Measurements from ENCODE around the gene NFKB1.
"Not testable (repeated sequence)": the region's sequence is repeated elsewhere in the genome, so short reads cannot be mapped to it uniquely, and the experiment has no call there.

NFKB1 gene, protein sequence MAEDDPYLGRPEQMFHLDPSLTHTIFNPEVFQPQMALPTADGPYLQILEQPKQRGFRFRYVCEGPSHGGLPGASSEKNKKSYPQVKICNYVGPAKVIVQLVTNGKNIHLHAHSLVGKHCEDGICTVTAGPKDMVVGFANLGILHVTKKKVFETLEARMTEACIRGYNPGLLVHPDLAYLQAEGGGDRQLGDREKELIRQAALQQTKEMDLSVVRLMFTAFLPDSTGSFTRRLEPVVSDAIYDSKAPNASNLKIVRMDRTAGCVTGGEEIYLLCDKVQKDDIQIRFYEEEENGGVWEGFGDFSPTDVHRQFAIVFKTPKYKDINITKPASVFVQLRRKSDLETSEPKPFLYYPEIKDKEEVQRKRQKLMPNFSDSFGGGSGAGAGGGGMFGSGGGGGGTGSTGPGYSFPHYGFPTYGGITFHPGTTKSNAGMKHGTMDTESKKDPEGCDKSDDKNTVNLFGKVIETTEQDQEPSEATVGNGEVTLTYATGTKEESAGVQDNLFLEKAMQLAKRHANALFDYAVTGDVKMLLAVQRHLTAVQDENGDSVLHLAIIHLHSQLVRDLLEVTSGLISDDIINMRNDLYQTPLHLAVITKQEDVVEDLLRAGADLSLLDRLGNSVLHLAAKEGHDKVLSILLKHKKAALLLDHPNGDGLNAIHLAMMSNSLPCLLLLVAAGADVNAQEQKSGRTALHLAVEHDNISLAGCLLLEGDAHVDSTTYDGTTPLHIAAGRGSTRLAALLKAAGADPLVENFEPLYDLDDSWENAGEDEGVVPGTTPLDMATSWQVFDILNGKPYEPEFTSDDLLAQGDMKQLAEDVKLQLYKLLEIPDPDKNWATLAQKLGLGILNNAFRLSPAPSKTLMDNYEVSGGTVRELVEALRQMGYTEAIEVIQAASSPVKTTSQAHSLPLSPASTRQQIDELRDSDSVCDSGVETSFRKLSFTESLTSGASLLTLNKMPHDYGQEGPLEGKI

DNA sequence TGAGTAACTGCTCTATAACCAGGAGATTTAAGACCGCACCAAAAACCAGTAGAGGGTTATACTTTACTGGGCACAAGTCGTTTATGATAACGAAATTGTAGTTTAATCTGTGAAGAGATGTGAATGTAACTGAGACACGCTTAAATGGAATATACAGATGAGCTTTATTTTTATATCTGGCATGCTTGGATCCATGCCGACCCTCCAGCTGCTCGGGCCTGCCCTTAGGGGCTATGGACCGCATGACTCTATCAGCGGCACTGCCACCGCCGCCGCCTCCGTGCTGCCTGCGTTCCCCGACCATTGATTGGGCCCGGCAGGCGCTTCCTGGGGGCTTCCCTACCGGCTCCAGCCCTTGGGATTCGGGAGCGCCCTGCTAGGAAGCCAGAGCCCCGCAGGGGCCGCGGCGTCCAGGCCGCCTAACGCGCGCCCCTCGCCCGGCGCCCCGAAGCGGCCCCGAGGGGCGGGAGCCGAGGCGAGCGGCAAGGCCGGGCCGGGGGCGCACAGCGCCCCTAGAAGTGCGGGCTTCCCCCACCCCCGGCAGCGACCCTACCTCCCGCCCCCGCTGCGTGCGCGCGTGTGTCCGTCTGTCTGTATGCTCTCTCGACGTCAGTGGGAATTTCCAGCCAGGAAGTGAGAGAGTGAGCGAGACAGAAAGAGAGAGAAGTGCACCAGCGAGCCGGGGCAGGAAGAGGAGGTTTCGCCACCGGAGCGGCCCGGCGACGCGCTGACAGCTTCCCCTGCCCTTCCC lies at the start of gene NFKB1:
Gene NFKB1, plus strand, starts transcription at position 664 of the 751 bp plus-strand sequence. CDS start 24,160 bp downstream, outside the sequence.
- DNase-seq = peak; percentile 16

GRCh38 chr4:102452854-102453253 lies 48.3 kb upstream of the NFKB1 start:
- DNase-seq = no peak

DNA sequence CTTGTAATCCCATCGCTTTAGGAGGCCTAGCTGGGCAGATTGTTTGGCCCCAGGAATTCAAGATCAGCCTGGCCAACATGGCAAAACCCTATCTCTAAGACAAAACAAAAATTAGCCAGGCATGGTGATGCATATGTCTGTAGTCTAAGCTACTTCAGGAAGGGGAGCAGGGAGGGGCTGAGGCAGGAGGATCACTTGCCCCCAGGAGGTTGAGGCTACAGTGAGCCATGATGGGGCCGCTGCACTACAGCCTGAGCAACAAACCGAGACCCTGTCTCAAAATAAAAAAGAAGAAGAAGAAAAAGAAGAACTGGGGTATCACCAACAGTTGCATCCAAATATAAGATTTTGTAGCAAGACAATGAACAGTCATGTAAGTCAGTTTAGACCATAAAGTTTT lies 47.3 kb upstream of the NFKB1 start:
- no peak for DNase-seq

GRCh38 chr4:102454268-102454667 lies 46.9 kb upstream of the NFKB1 start:
- no peak for DNase-seq

GRCh38 chr4:102454981-102455685 lies 46.0 kb upstream of the NFKB1 start:
- DNase-seq = no peak

DNA sequence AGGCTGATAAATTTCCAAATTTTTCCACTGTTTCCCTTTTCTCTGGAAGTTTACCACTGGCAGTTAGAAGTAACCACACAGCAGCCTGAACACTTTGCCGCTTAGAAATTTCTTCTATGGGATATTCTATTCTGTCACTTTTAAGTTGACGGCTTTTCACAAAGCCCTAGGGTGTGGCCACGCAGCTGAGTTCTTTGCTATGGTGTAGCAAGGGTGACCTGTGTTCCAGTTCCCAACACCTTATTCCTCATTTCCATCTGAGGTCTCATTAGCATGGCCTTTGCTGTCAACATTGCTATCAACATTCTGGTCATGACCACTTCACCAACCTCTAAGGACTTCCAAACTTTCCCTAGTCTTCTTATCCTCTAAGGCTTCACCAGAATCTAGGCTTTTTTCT lies 45.4 kb upstream of the NFKB1 start:
- no peak for DNase-seq

GRCh38 chr4:102466298-102466697 lies 34.9 kb upstream of the NFKB1 start:
- no peak for DNase-seq

GRCh38 chr4:102469806-102470205 lies 31.4 kb upstream of the NFKB1 start:
- no peak for DNase-seq

DNA sequence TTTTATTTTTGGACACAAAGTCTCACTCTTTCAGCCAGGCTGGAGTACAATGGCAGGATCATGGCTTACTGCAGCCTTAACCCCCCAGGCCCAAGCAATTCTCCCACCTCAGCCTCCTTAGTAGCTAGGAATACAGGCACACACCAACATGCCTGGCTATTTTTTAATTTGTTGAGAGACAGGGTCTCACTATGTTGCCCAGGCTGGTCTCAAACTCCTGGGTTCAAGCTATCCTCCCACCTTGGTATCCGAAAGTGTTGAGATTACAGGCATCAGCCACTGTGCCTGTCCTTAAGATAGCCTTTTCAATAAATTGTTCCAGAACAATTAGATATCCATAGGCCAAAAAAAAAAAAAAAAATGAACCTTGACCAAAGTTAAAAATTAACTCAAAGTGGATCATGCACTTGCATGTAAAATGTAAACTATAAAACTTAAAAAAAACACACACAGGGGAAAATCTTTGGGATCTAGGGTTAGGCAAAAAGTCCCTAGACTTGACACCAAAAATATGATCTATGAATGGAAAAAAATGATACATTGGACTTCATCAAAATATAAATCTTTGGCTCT lies 28.6 kb upstream of the NFKB1 start:
- DNase-seq = no peak

DNA sequence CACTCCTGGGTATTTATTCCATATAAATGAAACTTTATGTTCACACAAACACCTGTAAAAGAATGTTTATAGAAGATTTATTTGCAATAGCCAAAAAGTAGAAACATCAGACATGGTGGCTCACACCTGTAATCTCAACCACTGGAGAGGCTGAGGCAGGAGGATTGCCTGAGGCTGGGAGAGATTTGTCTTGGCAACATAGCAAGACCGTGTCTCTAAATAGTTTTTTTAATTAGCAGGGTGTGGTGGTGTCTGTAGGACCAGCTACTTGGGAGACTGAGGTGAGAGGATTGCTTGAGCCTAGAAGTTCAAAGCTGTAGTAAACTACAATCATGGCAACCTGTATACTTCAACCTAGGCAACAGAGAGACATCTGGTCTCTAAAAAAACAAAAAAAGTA lies 27.7 kb upstream of the NFKB1 start:
- DNase-seq = no peak

GRCh38 chr4:102474736-102475504 lies 26.2 kb upstream of the NFKB1 start:
- no peak for DNase-seq

GRCh38 chr4:102477657-102478056 lies 23.5 kb upstream of the NFKB1 start:
- no peak for DNase-seq

- no peak for DNase-seq
Measured at GRCh38 chr4:102478186-102478585, 23.0 kb upstream of the NFKB1 start.

GRCh38 chr4:102479832-102480231 lies 21.3 kb upstream of the NFKB1 start:
- DNase-seq = not testable (repeated sequence)

GRCh38 chr4:102483120-102483519 lies 18.0 kb upstream of the NFKB1 start:
- DNase-seq = no peak

DNA sequence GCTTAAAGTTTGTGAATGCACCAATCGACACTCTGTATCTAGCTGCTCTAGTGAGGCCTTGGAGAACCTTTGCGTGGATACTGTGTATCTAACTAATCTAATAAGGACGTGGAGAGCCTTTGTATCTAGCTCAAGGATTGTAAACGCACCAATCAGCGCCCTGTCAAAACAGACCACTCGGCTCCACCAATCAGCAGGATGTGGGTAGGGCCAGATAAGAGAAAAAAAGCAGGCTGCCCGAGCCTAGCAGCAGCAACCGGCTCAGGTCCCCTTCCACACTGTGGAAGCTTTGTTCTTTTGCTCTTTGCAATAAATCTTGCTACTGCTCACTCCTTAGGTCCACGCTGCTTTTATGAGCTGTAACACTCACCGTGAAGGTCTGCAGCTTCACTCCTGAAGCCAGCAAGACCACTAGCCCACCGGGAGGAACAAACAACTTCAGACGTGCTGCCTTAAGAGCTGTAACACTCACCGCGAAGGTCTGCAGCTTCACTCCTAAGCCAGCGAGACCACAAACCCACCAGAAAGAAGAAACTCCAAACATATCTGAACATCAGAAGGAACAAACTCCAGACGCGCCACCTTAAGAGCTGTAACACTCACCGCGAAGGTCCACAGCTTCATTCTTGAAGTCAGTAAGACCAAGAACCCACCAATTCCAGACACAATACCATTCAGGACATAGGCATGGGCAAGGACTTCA lies 17.0 kb upstream of the NFKB1 start:
- not testable (repeated sequence) for DNase-seq

- no peak for DNase-seq
Measured at GRCh38 chr4:102492531-102493241, 8.5 kb upstream of the NFKB1 start.

GRCh38 chr4:102493257-102493656 lies 7.9 kb upstream of the NFKB1 start:
- no peak for DNase-seq

DNA sequence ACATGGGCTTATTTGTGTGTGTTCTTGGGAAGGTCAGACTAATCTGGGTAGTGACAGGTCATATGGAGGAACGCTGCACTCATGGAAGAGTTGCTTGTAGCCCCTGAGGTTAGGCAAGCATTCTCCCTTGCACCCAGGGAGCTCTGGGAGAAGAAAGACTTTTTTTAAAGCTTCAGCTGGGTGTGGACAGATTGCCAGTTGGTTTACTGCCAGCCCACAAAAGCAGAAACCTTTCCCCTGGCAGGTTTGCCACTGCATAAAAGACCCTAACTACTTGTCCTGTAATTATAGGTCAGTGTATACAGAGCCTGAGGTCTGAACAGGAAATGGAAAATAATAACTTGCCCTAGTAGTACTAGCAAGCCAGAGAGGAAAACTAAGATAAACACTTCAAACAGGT lies 7.4 kb upstream of the NFKB1 start:
- DNase-seq = no peak

DNA sequence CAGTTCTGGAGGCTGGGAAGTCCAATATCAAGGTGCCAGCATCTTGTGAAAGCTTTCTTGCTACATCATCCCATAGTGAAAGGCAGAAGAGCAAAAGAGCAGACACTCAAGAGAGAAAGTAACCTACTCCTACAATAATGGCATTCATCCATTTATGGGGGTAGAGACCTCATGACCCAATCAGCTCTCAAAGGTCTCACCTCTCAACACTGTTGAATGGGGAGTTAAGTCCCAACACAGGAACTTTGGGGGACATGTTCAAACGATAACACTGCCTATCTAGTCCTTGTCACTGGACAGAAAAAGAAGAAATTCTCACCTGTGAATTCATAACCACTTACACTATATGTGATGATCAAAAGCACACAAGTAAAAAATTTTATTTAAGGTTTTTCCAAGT lies 6.6 kb upstream of the NFKB1 start:
- DNase-seq = no peak
